DMS114 treated with DMSO at 0.1 percent for 48 hours (cell line): ENCODE data around the gene D2HGDH.
"Not testable (repeated sequence)": the region's sequence is repeated elsewhere in the genome, so short reads cannot be mapped to it uniquely, and the experiment has no call there.

ENCODE experiments used
- DNase-seq: peaks from one replicate; lab custom pipeline; 2025; ENCODE audit not compliant: unreplicated experiment; lab: John Stamatoyannopoulos, UW

Gene D2HGDH

DNA sequence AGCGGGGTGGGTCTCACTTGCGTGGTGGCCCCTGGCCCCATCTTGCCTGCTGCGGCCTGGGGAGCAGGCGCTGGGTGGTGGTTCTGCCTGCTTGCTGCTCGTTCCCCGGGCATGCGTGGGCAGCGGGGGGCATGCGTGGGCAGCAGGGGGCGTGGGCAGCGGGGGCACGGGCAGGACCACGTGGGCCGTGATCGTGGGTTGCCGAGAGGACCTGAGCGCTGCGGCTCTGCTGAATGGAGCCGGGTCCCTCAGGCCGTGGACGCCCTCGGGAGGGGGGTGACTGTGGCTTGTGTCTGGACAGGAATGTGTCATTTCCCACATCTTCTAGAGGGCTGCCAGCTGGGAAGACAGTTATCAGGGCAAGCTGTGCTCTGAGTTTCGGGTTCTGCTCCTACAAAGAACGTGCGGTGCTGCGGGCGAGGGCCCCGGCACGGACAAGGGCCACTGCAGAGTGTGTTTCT is 33.9 kb downstream of the D2HGDH start:
- no peak for DNase-seq

DNA sequence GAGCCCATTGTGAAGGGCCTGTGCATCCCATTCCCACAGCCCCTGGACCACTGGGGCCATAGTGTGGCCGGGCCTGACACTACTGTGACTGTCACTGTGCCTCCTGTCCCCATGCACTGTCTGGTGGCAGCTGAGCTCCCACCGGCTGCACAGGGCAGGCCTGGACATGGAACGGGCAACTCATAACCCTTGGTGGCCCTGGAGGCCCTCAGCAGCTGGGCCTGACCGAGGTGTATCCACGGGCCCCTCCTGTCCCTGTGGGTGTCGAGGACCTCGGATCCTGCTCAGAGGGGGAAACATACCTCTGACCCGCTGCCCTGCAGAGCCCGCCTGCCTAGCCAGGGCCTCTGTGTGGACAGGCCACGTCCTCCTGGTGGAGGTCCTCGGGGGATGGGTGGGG is 34.4 kb downstream of the D2HGDH start:
- DNase-seq = no peak

DNA sequence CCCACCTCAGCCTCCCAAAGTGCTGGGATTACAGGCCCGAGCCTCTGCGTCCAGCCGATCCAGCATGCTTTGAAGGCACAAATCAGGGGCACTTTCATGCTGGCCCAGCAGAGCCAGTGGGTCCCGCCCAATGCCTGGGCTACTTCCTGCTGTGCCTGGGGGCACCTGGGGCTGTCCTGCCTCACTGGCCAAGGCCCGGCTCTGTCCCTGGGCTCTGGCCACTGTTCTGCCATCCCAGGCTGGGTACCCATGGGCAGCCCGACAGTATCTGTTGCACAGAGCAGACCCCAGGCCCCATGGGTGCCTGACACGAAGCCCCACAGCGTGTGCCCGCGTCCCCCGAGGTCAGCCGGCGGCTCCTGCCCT is 35.4 kb downstream of the D2HGDH start:
- no peak for DNase-seq

DNA sequence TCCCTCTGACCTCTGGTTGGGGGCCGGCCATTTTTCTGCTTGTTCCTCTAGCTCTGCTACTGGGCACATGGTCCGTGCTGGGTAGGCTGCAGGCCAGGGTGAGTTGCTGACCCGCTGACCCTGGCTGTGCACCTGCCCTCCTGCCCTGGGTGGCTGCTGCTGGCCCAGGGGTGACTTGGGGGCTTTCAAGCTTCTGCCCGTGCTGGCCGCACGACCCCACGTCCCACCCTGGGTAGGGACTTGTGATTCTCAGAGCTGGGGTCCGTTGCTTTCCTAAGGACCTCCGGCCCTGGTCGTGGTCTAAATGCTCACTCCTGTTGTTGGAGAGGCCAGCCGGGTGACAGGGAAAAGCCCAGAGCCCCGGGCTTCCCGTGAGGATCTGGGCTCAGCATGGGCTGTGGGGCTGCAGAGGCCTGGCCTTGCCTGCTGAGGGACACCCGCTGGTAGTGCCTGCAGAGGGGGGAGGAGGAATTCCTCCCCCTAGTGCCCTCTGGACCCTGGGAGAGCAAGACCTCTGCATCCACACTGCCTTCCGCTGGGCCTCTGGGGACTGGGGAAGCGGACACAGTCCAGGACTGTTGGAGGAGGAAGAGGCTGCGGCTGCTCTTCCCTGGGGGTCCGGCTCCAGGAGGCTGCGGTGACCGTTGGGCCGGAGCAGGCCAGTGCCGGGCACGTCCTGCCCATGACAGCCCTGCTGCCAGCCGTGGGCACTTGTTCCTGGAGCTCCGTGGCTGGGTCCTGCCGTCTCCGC is 35.9 kb downstream of the D2HGDH start:
- no peak for DNase-seq

DNA sequence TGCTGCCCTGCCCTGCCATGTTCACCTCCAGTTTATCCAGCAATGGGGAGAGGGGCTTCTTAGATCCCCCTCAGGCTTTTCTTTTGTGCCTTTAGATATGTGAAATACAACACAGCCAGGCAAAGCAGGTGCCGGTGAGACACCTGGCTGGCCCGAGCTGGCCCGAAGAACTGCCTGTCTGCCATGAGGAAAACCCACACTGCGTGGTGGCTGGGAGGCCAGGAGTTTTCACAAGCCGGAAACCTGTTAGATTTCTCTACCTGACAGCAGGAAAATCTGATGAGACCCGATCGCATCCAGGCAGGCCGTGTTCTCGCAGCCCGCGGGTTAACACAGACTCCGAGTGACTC is 36.5 kb downstream of the D2HGDH start:
- DNase-seq = no peak

DNA sequence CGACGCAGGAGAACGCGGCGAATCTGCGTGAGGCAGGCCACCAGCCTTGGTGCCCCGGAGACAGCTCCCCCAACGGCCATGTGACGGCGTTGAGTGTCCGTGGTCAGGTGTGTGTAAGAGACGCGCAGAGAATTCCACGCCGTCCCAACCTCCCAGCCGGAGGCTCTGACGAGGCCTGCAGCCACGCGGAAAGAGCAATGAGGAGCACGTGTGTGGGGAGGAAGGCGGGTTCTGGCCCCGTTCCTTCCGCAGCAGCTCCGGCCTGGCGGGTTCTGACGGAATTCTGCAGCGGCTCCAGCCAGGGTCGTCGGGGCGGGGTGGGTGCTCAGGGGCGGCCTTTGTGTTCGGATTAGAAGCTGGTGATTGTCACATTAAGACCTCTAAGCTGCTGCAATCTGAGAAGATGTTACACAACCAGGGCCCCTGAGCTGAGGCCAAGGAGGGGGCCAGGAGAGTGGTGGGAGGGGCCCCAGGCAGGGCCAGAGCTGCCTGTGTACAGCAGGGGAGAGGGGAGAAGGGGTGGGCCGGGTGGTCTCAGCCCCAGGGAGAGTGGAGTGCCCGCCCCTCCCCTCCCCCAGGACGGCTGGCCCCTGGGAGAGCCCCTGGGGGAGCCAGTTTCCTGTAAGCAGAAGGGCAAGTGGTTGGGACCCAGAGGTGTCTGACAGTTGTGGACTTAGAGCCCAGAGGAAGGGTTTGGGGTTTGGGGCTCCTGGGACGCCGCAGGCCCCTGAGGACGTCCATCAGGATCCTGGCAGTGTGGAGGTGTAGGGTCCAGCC is 37.0 kb downstream of the D2HGDH start:
- DNase-seq = no peak

DNA sequence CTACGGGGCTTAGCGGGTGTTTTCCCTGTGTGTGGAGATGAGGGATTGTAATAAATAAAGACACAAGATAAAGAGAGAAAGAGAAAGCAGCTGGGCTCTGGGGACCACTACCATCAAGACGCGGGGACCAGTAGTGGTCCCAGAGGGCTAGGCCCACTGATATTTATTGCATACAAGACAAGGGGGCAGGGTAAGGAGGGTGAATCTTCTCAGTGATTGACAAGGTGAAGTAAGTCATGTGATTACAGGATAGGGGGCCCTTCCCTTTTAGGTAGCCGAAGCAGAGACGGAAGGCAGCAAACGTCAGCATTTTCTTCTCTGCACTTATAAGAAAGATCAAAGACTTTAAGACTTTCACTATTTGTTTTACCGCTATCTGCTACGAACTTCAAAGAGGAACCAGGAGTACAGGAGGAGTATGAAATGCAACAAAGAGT is 37.7 kb downstream of the D2HGDH start:
- DNase-seq = no peak

DNA sequence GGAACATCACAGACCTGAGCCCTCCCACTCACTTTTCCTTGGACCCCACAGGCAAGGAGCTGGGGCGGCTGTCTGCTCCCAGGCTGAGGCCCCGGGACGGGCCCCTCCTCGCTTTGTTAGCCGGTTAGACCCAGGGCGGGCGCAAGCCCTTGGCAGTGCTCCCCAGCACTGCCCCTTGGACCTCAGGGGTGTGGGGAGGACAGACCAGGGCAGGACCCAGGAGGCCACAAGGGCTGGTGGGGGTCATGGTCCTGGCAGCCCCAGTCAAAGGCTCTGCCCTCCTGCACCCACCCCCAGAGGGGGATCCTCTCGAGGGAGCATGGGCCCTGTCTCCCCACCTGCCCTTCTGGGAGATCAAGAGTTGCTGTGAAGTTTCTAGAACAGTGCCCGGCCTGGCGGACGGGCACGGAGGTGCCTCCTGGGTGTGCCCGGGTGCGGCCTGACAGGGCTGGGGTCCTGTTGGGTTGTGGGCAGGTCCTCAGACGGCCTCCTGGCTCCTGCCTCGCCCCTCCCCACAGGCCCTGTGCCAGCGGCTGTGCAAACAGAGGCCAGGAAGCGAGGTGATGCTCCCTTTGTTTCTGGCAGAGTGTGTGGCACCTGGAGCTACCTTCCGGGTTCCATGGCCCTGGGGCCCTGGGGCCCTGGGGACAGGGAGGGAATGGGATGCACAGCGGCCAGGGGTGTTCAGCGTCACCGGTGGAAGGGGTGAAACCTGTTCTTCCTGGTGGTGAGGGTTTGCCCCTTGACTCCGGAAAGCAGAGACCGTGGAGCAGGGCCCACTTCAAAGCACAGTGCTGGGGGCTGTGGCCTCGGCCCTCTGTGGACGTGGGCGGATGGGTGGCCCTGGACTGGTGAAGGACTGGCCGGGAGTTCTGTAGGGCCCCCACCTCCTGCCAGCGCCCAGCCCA is 39.3 kb downstream of the D2HGDH start:
- DNase-seq = no peak

DNA sequence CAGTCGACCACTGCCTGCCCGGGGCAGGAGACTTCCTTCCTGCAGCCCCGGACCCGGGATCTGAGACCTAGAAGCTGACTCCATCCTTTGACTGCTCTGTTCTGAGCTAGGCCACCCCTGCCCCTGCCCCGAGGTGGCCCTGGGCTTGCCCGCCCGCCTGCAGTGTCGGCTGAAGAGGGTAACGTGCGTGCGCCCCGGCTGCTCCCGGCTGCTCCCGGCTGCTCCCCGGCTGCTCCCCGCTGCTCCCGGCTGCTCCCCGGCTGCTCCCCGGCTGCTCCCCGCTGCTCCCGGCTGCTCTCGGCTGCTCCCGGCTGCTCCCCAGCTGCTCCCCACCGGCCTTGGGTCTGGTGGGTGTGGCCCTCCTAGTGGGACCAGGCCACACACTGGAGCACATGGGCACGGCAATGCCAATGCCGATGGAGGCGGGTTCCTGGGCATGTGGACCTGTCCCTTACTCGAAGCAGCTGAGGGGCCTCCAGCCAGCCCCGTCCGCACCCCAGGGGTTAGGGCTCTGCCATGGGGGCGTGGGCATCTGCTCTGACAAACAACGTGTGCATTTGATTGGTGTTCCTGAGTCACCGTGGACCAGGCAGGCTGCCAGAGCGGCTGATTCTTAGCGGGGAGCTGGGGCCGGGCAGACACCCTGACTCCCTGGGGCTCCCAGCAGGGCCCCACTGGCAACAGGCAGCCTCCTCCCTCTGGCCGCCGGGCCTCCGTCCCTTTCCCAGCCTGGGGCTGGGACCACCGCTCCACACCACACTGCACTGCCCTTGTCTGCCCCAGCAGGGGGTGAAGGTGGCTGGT is 40.2 kb downstream of the D2HGDH start:
- DNase-seq = no peak

DNA sequence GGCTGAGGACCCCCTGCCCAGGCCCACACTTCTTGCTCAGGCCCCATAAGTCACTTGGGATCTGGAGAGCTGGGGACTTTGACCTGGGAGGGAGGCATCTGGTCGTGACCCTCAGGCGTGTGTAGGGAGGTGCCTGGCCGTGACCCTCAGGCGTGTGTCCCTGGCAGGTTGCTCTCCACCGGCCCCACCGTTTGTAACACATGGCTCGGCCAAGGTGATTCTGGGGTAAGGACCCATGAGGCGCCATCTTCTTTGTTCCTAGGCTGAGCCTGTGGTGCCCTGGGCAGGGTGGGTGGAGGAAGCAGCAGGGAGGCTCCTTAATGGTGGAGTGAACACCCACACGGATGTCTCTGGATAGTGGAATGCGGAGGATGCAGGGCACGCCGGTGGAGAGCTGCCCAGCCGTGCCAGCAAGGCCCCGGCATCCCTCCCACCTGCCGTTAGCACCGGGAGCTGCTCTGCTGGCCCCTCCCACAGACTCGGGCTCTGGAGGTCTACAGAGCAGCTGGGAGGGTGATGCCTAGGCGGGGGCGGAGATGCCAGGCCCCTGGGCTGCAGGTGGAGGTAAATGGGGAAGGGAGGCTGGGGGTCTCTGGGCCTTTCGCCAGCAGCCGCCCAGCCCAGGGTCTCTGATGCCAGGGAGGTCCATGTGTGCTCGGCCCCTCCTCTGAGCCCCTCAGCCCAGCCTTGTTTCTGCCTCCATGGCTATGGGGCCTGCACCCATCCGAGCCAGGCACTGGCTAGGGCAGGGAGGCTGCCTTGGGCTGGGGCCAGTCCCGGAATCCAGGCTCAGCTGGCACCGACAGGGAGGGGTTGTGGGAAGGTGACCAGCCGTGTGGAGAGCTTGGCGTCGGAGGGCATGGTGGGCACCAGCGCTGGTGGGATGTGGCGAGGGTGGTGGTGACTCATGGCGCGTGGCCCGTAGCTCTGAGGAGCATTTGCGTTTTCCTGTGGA is 41.1 kb downstream of the D2HGDH start:
- no peak for DNase-seq

DNA sequence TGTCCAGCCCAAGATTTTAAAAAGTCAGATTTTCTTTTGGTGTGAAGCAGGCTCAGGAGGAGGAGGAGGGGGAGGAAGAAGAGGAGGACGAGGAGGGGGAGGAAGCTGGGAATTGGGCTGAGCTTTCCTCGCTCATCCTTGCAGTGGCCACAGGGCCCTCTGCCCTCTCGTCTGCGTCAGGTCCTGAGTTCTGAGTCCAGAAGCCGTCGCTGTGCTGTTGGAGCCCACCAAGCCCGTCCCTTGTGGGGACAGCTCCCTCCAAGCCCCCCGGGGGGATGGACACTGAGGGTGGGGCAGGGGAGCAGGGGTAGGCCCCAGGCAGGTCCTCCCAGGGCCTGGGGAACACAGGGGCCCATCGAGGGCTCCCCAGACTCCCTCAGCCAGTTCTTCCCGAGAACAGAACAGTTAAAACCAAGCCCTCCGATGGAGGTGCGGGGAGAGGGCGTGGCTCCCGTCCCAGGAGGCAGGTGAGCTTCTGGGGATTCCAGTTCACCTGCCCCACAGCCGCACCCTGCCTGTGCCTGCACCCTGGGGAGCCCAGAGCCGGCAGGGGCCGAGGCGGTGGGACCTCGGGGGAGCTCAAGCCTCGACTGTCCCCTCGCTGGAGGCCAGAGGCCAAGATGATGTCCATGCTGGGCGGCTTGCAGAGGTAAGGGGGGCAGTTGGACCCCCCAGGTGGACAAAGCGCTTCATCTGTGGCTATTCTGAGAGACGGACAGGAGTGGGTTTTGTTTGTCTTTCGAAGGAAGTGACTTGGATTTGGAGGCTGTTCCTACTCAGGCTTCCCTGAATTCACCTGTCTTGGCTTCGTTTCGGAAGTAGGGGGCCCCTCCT is 42.1 kb downstream of the D2HGDH start, which contains the start of gene GAL3ST2:
Gene GAL3ST2 (plus strand): TSS at position 487 of the 834 bp plus-strand sequence. CDS start 134 bp downstream, at position 621.
- DNase-seq = no peak

DNA sequence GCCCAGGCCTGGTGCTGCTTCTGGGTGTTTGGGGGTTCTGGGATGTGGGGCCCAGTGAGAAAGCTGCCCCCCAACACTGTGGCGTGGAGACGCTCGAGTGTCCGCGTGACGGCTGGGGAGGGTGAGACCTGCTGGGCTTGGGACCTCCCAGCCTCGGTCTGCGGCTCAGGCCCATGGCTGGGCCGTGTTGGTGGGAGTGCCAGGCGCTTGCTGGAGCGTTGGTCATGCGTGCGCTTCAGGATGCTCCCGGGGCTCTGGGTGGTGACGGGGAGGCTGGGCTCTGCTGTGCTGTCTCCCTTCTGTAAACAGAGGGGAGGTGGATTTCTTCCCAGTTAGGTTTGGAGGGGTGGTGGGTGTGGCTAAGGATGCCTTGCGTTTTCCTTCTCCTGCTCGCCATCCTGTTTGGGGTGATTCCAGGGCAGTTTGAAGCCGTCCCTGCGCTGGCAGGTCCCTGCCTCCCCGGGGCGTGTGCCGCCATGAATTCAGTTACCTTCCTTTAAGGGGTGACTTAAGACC is 42.8 kb downstream of the D2HGDH start:
- no peak for DNase-seq

DNA sequence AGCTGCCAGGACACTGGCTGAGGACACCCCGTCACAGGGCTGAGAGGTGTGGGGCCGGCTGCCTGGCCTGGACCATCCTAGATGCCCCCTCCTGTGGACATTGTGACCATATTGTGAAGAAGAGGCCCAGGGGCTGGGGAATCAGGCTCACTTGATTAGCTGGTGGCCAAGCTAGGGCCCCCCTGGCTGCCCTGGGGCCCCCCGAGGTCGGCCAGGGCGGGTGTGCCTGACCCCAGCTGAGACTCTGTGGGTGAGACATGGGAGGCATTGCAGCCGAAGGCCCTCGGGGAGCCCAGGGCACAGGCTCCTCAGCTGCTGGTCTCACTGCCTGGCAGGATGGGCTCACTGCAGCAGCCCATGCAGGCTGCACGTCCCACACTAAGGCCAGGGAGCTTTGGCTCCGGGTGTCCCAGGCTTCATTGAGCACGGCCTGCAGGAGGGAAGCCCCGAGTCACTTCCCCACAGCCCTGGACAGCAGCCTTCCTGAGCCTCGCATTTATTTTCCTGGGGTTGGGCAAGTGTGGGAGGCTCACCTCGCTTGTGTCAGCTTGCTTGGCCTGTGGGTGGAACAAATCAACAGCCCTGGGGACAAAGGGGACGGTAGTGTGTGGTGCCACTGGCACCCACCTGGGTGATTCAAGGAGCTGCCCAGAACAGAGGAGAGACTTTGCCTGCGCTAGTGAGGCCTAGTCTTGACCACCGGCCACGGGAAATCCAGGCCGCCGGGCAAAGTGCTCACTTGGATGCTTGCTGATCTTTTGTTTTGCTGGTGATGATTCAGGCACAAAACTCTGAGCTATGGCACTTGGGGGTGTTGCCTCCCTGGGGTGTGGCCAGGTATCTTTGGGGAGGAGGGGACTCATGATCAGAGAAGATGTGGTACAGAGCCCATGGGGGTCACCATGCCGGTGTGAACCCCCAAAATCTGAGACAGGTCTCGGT is 43.5 kb downstream of the D2HGDH start:
- DNase-seq = no peak

DNA sequence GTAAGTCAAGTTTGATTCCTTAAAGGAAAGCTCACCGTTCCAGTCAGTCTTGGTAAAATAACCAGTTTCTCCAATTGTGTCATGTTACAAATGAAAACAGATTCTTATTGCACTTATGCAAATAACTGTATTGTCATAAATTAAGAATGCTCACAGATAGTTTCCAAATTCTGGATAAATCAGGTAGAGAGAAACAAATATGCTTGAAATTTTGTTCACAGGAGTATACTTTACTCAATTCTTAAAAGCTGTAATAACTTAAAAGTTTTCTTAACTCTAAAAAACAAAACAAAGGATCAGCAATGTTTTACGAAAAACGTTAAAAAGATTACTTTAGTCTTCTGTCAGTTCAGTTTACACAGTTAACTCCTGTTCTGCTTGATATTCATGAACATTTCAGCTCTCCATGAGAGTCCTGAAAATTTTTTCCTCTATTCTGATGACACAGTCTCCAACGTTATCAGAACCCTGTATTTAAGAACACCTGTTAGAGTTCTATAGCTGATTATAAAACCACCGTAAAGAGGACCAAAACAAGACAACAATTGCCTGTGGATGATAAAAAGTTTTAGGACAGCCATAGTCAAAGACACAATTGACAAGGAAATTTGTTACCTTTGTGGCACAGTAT is 46.6 kb downstream of the D2HGDH start:
- DNase-seq = no peak

DNA sequence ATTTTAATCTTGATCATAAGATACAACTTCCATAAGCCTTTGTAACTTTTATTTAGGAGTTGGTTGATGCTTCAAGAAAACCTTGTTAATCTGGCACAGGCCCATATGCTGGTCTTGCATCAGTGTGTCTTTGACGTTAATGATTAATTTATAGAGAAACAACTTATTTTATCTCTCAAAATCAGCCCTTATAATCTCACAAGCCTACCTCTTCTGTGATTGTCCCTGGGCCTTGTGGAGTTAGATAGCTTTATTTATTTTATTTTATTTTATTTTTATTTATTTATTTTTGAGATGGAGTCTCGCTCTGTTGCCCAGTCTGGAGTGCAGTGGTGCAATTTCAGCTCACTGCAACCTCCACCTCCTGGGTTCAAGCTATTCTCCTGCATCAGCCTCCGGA is 47.6 kb downstream of the D2HGDH start:
- DNase-seq = not testable (repeated sequence)

DNA sequence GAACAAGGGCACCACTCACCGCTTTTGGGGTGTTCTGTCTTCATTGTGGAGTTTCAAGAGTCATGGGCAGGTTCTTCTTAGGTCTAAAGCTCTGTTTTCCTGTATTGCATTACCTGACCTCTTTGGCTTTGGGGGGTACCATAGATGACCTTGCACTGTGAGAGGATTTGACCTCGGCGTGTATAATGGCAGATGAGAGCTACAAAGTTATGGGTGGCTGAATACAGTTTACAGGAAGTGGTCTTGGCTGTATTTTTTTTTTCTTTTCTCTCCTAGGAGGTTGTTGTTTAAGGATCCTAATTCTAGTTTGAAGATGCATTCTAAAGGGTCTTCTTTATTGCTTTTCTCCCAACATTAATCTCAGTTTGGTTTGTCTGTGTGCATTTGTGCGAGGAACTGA is 53.7 kb downstream of the D2HGDH start:
- no peak for DNase-seq

DNA sequence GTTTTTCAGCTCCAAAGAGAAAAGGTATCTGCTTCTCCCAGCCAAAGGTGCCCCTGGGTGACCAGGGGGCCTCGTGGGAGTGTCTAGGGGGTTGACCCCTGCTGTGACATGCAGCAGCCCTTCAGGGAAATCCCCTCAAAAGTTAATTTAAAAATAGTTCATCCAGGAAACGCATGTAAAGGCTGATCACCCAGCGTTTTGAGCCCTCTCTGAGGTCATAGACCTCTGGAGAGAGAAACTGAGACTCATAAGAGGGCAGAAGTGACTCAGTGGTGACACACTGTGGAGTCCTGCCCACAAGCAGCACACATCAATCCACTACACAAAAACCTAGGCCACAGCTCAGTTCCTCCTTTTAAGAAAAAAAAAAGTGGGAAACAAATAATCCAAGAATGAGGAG is 54.1 kb downstream of the D2HGDH start:
- DNase-seq = no peak
